Epithelial cell of prostate (primary cell): ENCODE measurements around the gene DNER.

ENCODE experiments used
- DNase-seq: peaks from one replicate; pipeline ENCODE4 v3.0.0-alpha.2; 2011; ENCODE audit warnings: low read depth, low spot score
- H3K27ac ChIP-seq: fragments of 450-650 bp; 2 replicates; pipeline ENCODE4 v1.5.1; 2017; ENCODE audit warnings: mild to moderate bottlenecking

DNER gene

GRCh38 chr2:229578052-229578846 lies 136.1 kb downstream of the DNER start:
- no peak for DNase-seq
- no peak overlapping the region for H3K27ac ChIP-seq

GRCh38 chr2:229575569-229576315 lies 138.6 kb downstream of the DNER start:
- no peak overlapping the region for H3K27ac ChIP-seq
- DNase-seq = no peak

- H3K27ac ChIP-seq = no peak overlapping the region
- DNase-seq = no peak
Observed at GRCh38 chr2:229572507-229573271, 141.7 kb downstream of the DNER start.

GRCh38 chr2:229571243-229571642 lies 143.1 kb downstream of the DNER start:
- no peak overlapping the region for H3K27ac ChIP-seq
- DNase-seq = no peak

GRCh38 chr2:229566370-229566769 lies 148.0 kb downstream of the DNER start:
- no peak overlapping the region for H3K27ac ChIP-seq
- no peak for DNase-seq

GRCh38 chr2:229564300-229564907 lies 150.0 kb downstream of the DNER start:
- H3K27ac ChIP-seq = no peak overlapping the region
- DNase-seq = no peak

GRCh38 chr2:229563388-229563787 lies 151.0 kb downstream of the DNER start:
- no peak for DNase-seq
- no peak overlapping the region for H3K27ac ChIP-seq

GRCh38 chr2:229562472-229563127 lies 151.8 kb downstream of the DNER start:
- no peak overlapping the region for H3K27ac ChIP-seq
- no peak for DNase-seq

- no peak overlapping the region for H3K27ac ChIP-seq
- no peak for DNase-seq
Observed at GRCh38 chr2:229559986-229560385, 154.4 kb downstream of the DNER start.

GRCh38 chr2:229553091-229553490 lies 161.3 kb downstream of the DNER start:
- DNase-seq = no peak
- no peak overlapping the region for H3K27ac ChIP-seq

GRCh38 chr2:229543176-229543873 lies 171.0 kb downstream of the DNER start:
- H3K27ac ChIP-seq = no peak overlapping the region
- DNase-seq = no peak

- no peak for DNase-seq
- H3K27ac ChIP-seq = no peak overlapping the region
Observed at GRCh38 chr2:229539628-229540027, 174.7 kb downstream of the DNER start.

- DNase-seq = no peak
- H3K27ac ChIP-seq = no peak overlapping the region
Observed at GRCh38 chr2:229531594-229531993, 182.8 kb downstream of the DNER start.

- no peak for DNase-seq
- H3K27ac ChIP-seq = no peak overlapping the region
Observed at GRCh38 chr2:229530434-229530833, 183.9 kb downstream of the DNER start.

GRCh38 chr2:229528846-229529245 lies 185.5 kb downstream of the DNER start:
- no peak for DNase-seq
- no peak overlapping the region for H3K27ac ChIP-seq

- no peak overlapping the region for H3K27ac ChIP-seq
- DNase-seq = no peak
Observed at GRCh38 chr2:229526951-229527350, 187.4 kb downstream of the DNER start.

- DNase-seq = no peak
- no peak overlapping the region for H3K27ac ChIP-seq
Observed at GRCh38 chr2:229524799-229525198, 189.6 kb downstream of the DNER start.

GRCh38 chr2:229523663-229524062 lies 190.7 kb downstream of the DNER start:
- no peak overlapping the region for H3K27ac ChIP-seq
- DNase-seq = no peak

- H3K27ac ChIP-seq = no peak overlapping the region
- no peak for DNase-seq
Observed at GRCh38 chr2:229521576-229521975, 192.8 kb downstream of the DNER start.
